KOPT-K1 (cell line): ENCODE data around the gene KRT4.
"Not testable (repeated sequence)": the region's sequence is repeated elsewhere in the genome, so short reads cannot be mapped to it uniquely, and the experiment has no call there.

ENCODE experiments used
- H3K27ac ChIP-seq: fragments of 200-600 bp; sonication (generic); 2 replicates; pipeline ENCODE4 v1.5.1; 2016; ENCODE audit warnings: antibody characterized with exemption, mild to moderate bottlenecking, low read depth, low read length; ENCODE audit not compliant: poor library complexity, severe bottlenecking
- H3K36me3 ChIP-seq: fragments of 200-600 bp; sonication (generic); 2 replicates; pipeline ENCODE4 v1.5.1; 2017; ENCODE audit warnings: antibody characterized with exemption, mild to moderate bottlenecking, low read length, moderate library complexity; ENCODE audit not compliant: insufficient read depth
- H3K9me3 ChIP-seq: fragments of 200-600 bp; sonication (generic); 2 replicates; pipeline ENCODE4 v1.5.1; 2017; ENCODE audit warnings: antibody characterized with exemption, low read length, mild to moderate bottlenecking; ENCODE audit not compliant: insufficient read depth, poor library complexity, severe bottlenecking

The KRT4 gene

GRCh38 chr12:52796839-52797528 lies 16.9 kb downstream of the KRT4 start:
- no peak overlapping the region for H3K27ac ChIP-seq

GRCh38 chr12:52796429-52796794 lies 17.5 kb downstream of the KRT4 start:
- Histone ChIP-seq H3K27ac (no peak overlapping the region), H3K36me3 (no peaks in the 10 kb centered on the region), H3K9me3 (no peaks in the 10 kb centered on the region)

More at GRCh38 chr12:52796839-52797528, 16.9 kb downstream of the KRT4 start:
- no peaks in the 10 kb centered on the region for H3K9me3 ChIP-seq
- no peaks in the 10 kb centered on the region for H3K36me3 ChIP-seq

GRCh38 chr12:52795694-52796428 lies 18.1 kb downstream of the KRT4 start, which contains the start of gene KRT3:
KRT3 (minus strand) TSS chr12:52796117; CDS start chr12:52796042, 75 bp downstream.
- no peak within 1 kb of the TSS for H3K27ac ChIP-seq
- H3K9me3 ChIP-seq: no peaks in the 10 kb centered on the region
- no peaks in the 10 kb centered on the region for H3K36me3 ChIP-seq

GRCh38 chr12:52795332-52795674 lies 18.6 kb downstream of the KRT4 start:
- H3K36me3 ChIP-seq, H3K27ac ChIP-seq, H3K9me3 ChIP-seq: not testable (repeated sequence)

GRCh38 chr12:52794479-52795331 lies 19.2 kb downstream of the KRT4 start:
- Histone ChIP-seq H3K36me3 (no peaks in the 10 kb centered on the region), H3K27ac (no peak overlapping the region), H3K9me3 (no peaks in the 10 kb centered on the region)

- Histone ChIP-seq H3K9me3 (no peaks in the 10 kb centered on the region), H3K36me3 (no peaks in the 10 kb centered on the region), H3K27ac (no peak overlapping the region)
Observed at GRCh38 chr12:52792185-52793029, 21.5 kb downstream of the KRT4 start.

GRCh38 chr12:52791271-52792184 lies 22.4 kb downstream of the KRT4 start:
- no peaks in the 10 kb centered on the region for H3K9me3 ChIP-seq
- H3K36me3 ChIP-seq: no peaks in the 10 kb centered on the region
- no peak overlapping the region for H3K27ac ChIP-seq

- Histone ChIP-seq H3K36me3 (no peaks in the 10 kb centered on the region), H3K27ac (no peak overlapping the region), H3K9me3 (no peaks in the 10 kb centered on the region)
Observed at GRCh38 chr12:52790427-52791270, 23.3 kb downstream of the KRT4 start.

GRCh38 chr12:52789637-52790426 lies 24.1 kb downstream of the KRT4 start:
- no peaks in the 10 kb centered on the region for H3K36me3 ChIP-seq
- H3K9me3 ChIP-seq: no peaks in the 10 kb centered on the region
- no peak overlapping the region for H3K27ac ChIP-seq

- Histone ChIP-seq H3K9me3 (no peaks in the 10 kb centered on the region), H3K36me3 (no peaks in the 10 kb centered on the region), H3K27ac (no peak overlapping the region)
Observed at GRCh38 chr12:52788876-52789636, 24.9 kb downstream of the KRT4 start.

- Histone ChIP-seq H3K9me3 (no peaks in the 10 kb centered on the region), H3K36me3 (no peaks in the 10 kb centered on the region), H3K27ac (no peak overlapping the region)
Observed at GRCh38 chr12:52788192-52788875, 25.6 kb downstream of the KRT4 start.
